ENCODE data around the gene MTCL3.

Gene MTCL3

GRCh38 chr6:127497410-127497809 is 21.7 kb downstream of the MTCL3 start:
- no peak overlapping the region for H3K27ac ChIP-seq (ENCODE audit: low read depth, low read length, poor library complexity, severe bottlenecking)
- H3K9me3 ChIP-seq (ENCODE audit: low read length) = no peaks in the 10 kb centered on the region
- no peaks in the 10 kb centered on the region for H4K20me1 ChIP-seq (ENCODE audit: insufficient read depth, low read length)
- BruUV-seq (replicated peaks) = no TSS peak
- no peak overlapping the region for H3K4me3 ChIP-seq (ENCODE audit: low read depth, low read length, poor library complexity, severe bottlenecking)
- ChIA-PET CTCF (ENCODE audit: unreplicated experiment) (no interaction called here), POLR2A (interaction anchor here (0.7 kb wide), 1 partner anchor 23 kb away, joined by 3 read pairs; no protein-coding TSS in a partner anchor)
- intact Hi-C loops (cut with micrococcal nuclease; ENCODE audit: unreplicated experiment) = no loop called here
- H2AFZ ChIP-seq (ENCODE audit: low read length) = no peak overlapping the region
- no peak overlapping the region for H3K4me2 ChIP-seq (ENCODE audit: low read length)
- no peak for TF ChIP-seq EZH2phosphoT487 (IDR thresholded peaks at IDR 0.05; ENCODE audit: borderline replicate concordance, low read depth, low read length)
- TF ChIP-seq CTCF (conservative IDR thresholded peaks at IDR 0.05; ENCODE audit: low read length) = no peak
- H3K9me2 ChIP-seq (ENCODE audit: insufficient read depth, low read length) = no peaks in the 10 kb centered on the region
- no peaks in the 10 kb centered on the region for H3K79me2 ChIP-seq (ENCODE audit: insufficient read depth, low read depth, low read length)
- no peak for DNase-seq (ENCODE audit: low spot score)
- H3K36me3 ChIP-seq (ENCODE audit: insufficient read depth, low read length) = no peaks in the 10 kb centered on the region
- H3K4me1 ChIP-seq (ENCODE audit: insufficient read depth, low read length, poor library complexity, severe bottlenecking) = no peaks in the 10 kb centered on the region

DNA sequence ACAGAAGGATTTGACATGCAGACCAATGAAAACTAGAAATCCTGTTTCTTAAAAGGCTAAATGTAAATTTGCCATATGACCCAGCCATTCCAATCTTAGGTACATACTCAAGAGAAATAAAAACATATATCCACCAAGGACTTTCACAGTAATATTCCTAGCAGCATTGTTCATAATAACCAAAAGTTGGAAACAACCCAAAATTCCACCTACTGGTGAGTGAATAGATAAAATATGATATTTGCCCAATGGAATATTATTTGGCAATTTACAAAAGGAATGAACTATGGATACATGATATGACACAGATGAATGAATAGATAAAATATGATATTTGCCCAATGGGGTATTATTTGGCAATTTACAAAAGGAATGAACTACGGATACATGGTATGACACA is 22.7 kb downstream of the MTCL3 start:
- ChIA-PET POLR2A (interaction anchor here (0.6 kb wide), 2 partner anchors 507 to 661 kb away, joined by 3 to 4 read pairs; no protein-coding TSS in a partner anchor), CTCF (ENCODE audit: unreplicated experiment) (no interaction called here)
- H3K36me3 ChIP-seq (ENCODE audit: insufficient read depth, low read length) = no peaks in the 10 kb centered on the region
- H2AFZ ChIP-seq (ENCODE audit: low read length) = no peak overlapping the region
- BruUV-seq (replicated peaks) = no TSS peak
- H3K9me2 ChIP-seq (ENCODE audit: insufficient read depth, low read length) = no peaks in the 10 kb centered on the region
- H3K4me3 ChIP-seq (ENCODE audit: low read depth, low read length, poor library complexity, severe bottlenecking) = no peak overlapping the region
- TF ChIP-seq CTCF (conservative IDR thresholded peaks at IDR 0.05; ENCODE audit: low read length) = no peak
- TF ChIP-seq EZH2phosphoT487 (IDR thresholded peaks at IDR 0.05; ENCODE audit: borderline replicate concordance, low read depth, low read length) = no peak
- intact Hi-C loops (cut with micrococcal nuclease; ENCODE audit: unreplicated experiment) = no loop called here
- no peaks in the 10 kb centered on the region for H3K79me2 ChIP-seq (ENCODE audit: insufficient read depth, low read depth, low read length)
- DNase-seq (ENCODE audit: low spot score) = no peak
- no peak overlapping the region for H3K27ac ChIP-seq (ENCODE audit: low read depth, low read length, poor library complexity, severe bottlenecking)
- H3K9me3 ChIP-seq (ENCODE audit: low read length) = no peaks in the 10 kb centered on the region
- H3K4me1 ChIP-seq (ENCODE audit: insufficient read depth, low read length, poor library complexity, severe bottlenecking) = no peaks in the 10 kb centered on the region
- H4K20me1 ChIP-seq (ENCODE audit: insufficient read depth, low read length) = no peaks in the 10 kb centered on the region
- H3K4me2 ChIP-seq (ENCODE audit: low read length) = no peak overlapping the region

- BruUV-seq (replicated peaks) = no TSS peak
- no peak for TF ChIP-seq EZH2phosphoT487 (IDR thresholded peaks at IDR 0.05; ENCODE audit: borderline replicate concordance, low read depth, low read length)
- H3K9me3 ChIP-seq (ENCODE audit: low read length) = no peaks in the 10 kb centered on the region
- H3K4me3 ChIP-seq (ENCODE audit: low read depth, low read length, poor library complexity, severe bottlenecking) = no peak overlapping the region
- no peaks in the 10 kb centered on the region for H3K4me1 ChIP-seq (ENCODE audit: insufficient read depth, low read length, poor library complexity, severe bottlenecking)
- H3K79me2 ChIP-seq (ENCODE audit: insufficient read depth, low read depth, low read length) = no peaks in the 10 kb centered on the region
- POLR2A ChIA-PET = interaction anchor here (0.6 to 0.9 kb wide), 3 partner anchors 8 to 1439 kb away, joined by 3 to 6 read pairs (median 4); no protein-coding TSS in a partner anchor
- CTCF ChIA-PET (ENCODE audit: unreplicated experiment) = no interaction called here
- no peak for DNase-seq (ENCODE audit: low spot score)
- H3K4me2 ChIP-seq (ENCODE audit: low read length) = no peak overlapping the region
- H3K9me2 ChIP-seq (ENCODE audit: insufficient read depth, low read length) = no peaks in the 10 kb centered on the region
- H4K20me1 ChIP-seq (ENCODE audit: insufficient read depth, low read length) = no peaks in the 10 kb centered on the region
- no peak overlapping the region for H3K27ac ChIP-seq (ENCODE audit: low read depth, low read length, poor library complexity, severe bottlenecking)
- no peaks in the 10 kb centered on the region for H3K36me3 ChIP-seq (ENCODE audit: insufficient read depth, low read length)
- intact Hi-C loops (cut with micrococcal nuclease; ENCODE audit: unreplicated experiment) = no loop called here
- no peak overlapping the region for H2AFZ ChIP-seq (ENCODE audit: low read length)
Observed at GRCh38 chr6:127494240-127494767, 24.8 kb downstream of the MTCL3 start.

Measured in OCI-LY7 (cell line).